NCI-H128 (cell line): ENCODE results near the gene ELF1.

Experiments used
- DNase-seq: peaks from one replicate; lab custom pipeline; 2025; ENCODE audit not compliant: unreplicated experiment; lab: John Stamatoyannopoulos, UW

Gene ELF1

GRCh38 chr13:41006978-41007743, 12.0 kb downstream of the ELF1 start:
- DNase-seq: no peak

GRCh38 chr13:41006306-41006705, 12.8 kb downstream of the ELF1 start:
- DNase-seq: no peak

GRCh38 chr13:41005704-41006103, 13.4 kb downstream of the ELF1 start:
- DNase-seq: no peak

GRCh38 chr13:41004875-41005693, 14.0 kb downstream of the ELF1 start:
- DNase-seq: no peak

- DNase-seq: no peak
Measured at GRCh38 chr13:41002606-41003005, 16.5 kb downstream of the ELF1 start.

GRCh38 chr13:41001695-41002094, 17.4 kb downstream of the ELF1 start:
- no peak for DNase-seq

GRCh38 chr13:40999416-40999815, 19.7 kb downstream of the ELF1 start:
- DNase-seq: no peak

- DNase-seq: no peak
Measured at GRCh38 chr13:40996426-40997092, 22.6 kb downstream of the ELF1 start.

- DNase-seq: no peak
Measured at GRCh38 chr13:40995997-40996396, 23.1 kb downstream of the ELF1 start.

- DNase-seq: no peak
Measured at GRCh38 chr13:40994581-40995230, 24.4 kb downstream of the ELF1 start.

- DNase-seq: no peak
Measured at GRCh38 chr13:40993987-40994386, 25.1 kb downstream of the ELF1 start.

- no peak for DNase-seq
Measured at GRCh38 chr13:40992678-40993518, 26.2 kb downstream of the ELF1 start.

- DNase-seq: no peak
Measured at GRCh38 chr13:40987606-40988280, 31.4 kb downstream of the ELF1 start.

GRCh38 chr13:40986101-40986856, 32.8 kb downstream of the ELF1 start:
- peak; percentile 3 for DNase-seq

GRCh38 chr13:40985381-40986100, 33.6 kb downstream of the ELF1 start:
- DNase-seq: no peak

- no peak for DNase-seq
Measured at GRCh38 chr13:40984668-40985366, 34.3 kb downstream of the ELF1 start.

- DNase-seq: no peak
Measured at GRCh38 chr13:40983725-40984667, 35.1 kb downstream of the ELF1 start.
